HG03378 (cell line): Measurements from ENCODE around the gene FLG2.

Experiments
- ATAC-seq: cut with Tn5 transposase; IDR thresholded peaks from one replicate; pipeline ENCODE4 v1.9.1; 2021; ENCODE audit warnings: mild to moderate bottlenecking, moderate library complexity; ENCODE audit not compliant: unreplicated experiment

FLG2 gene

GRCh38 chr1:152359906-152360305 lies at the start of gene FLG2:
Gene FLG2, minus strand, starts transcription at chr1:152360006. Its CDS starts 1,122 bp downstream, at chr1:152358884.
- no peak for ATAC-seq

- ATAC-seq, result no peak
These were observed 48.9 kb upstream of the FLG2 start for GRCh38 chr1:152408664-152409063.

- no peak for ATAC-seq
These were observed 39.2 kb upstream of the FLG2 start for GRCh38 chr1:152398812-152399698.

GRCh38 chr1:152397474-152397873 lies 37.7 kb upstream of the FLG2 start:
- no peak for ATAC-seq

GRCh38 chr1:152394151-152394550 lies 34.3 kb upstream of the FLG2 start:
- no peak for ATAC-seq

- no peak for ATAC-seq
These were observed 33.1 kb upstream of the FLG2 start for GRCh38 chr1:152392909-152393308.

GRCh38 chr1:152388889-152389288 lies 29.1 kb upstream of the FLG2 start:
- no peak for ATAC-seq

GRCh38 chr1:152386940-152387339 lies 27.1 kb upstream of the FLG2 start:
- ATAC-seq, result no peak

- ATAC-seq, result no peak
These were observed 21.1 kb upstream of the FLG2 start for GRCh38 chr1:152380932-152381331.

GRCh38 chr1:152374451-152374850 lies 14.6 kb upstream of the FLG2 start:
- ATAC-seq, result no peak

- no peak for ATAC-seq
These were observed 12.9 kb upstream of the FLG2 start for GRCh38 chr1:152372672-152373071.

GRCh38 chr1:152367436-152367835 lies 7.6 kb upstream of the FLG2 start:
- no peak for ATAC-seq

- ATAC-seq, result no peak
These were observed 3.1 kb downstream of the FLG2 start for GRCh38 chr1:152356736-152357135.

- no peak for ATAC-seq
These were observed 10.2 kb downstream of the FLG2 start for GRCh38 chr1:152349611-152350010.

- ATAC-seq, result no peak
These were observed 11.4 kb downstream of the FLG2 start for GRCh38 chr1:152348447-152348846.

- no peak for ATAC-seq
These were observed 12.6 kb downstream of the FLG2 start for GRCh38 chr1:152347116-152347728.

- no peak for ATAC-seq
These were observed 15.4 kb downstream of the FLG2 start for GRCh38 chr1:152344438-152344837.

- ATAC-seq, result no peak
These were observed 16.8 kb downstream of the FLG2 start for GRCh38 chr1:152343006-152343405.

GRCh38 chr1:152335399-152335798 lies 24.4 kb downstream of the FLG2 start:
- ATAC-seq, result no peak

GRCh38 chr1:152328801-152329391 lies 30.9 kb downstream of the FLG2 start:
- no peak for ATAC-seq

- no peak for ATAC-seq
These were observed 34.7 kb downstream of the FLG2 start, which contains the start of gene FLG for GRCh38 chr1:152325111-152325510. Gene FLG, minus strand, starts transcription at chr1:152325239. Its CDS starts 9,783 bp downstream, at chr1:152315456.

GRCh38 chr1:152313970-152314369 lies 45.8 kb downstream of the FLG2 start:
- ATAC-seq, result no peak
